ENCODE measurements around the gene CCDC149. TPM values are rescaled to one million over a fixed set of nuclear protein-coding genes. Genes with fewer than 3 reads are reported as not detected.

CCDC149 gene
- total RNA-seq, 1 donor from 2014 or later = 20.6 TPM

DNA sequence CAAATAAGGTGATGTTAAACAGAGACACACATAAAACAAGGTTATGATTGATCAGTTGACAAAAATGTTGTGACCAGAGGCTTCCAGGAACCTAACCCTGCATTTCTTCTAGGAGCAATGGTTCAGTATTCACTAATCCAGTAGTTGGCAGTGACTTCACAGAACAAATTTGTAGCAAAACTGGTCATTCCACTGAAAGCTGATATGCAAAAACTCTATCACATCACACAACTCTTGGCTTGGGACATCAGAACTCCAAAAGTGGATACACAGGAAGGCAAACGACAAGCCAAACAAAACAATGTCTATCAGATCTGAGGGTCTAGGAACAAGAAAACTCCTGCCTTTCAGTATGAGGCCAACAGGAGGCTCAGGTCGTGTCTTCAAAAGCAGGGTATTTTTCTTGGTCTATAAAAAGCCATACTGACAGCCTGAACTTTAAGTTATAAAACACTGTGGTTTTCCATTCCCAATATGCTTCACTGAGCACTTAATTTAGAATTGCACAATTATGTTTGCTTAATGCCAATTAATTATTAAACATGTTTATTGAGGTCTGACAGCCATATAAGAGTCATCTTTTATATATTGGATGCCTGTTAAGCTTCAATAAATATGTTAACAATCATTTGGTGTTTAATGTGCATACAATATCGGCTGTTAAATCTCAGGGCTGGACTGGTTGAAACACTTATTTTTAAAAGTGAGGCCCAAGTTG lies 71.9 kb downstream of the CCDC149 start:
- no peak for DNase-seq

DNA sequence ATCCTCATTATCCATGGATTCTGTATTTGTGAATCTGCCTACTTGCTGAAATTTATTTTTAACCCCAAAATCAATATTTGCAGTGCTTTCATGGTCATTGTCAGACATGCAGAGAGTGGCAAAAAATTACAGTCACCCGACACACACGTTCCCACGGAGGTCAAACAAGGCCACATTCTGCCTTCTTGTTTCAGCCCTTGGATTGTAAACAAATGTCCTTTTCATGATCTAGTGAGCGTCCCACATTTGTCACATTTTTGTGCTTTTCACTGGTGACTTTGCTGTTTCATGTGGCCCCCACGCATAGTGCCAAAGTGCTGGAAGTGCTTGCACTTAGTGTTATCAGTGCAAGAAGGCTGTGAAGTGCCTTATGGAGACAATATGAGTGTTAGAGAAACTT lies 72.5 kb downstream of the CCDC149 start:
- no peak for DNase-seq

DNA sequence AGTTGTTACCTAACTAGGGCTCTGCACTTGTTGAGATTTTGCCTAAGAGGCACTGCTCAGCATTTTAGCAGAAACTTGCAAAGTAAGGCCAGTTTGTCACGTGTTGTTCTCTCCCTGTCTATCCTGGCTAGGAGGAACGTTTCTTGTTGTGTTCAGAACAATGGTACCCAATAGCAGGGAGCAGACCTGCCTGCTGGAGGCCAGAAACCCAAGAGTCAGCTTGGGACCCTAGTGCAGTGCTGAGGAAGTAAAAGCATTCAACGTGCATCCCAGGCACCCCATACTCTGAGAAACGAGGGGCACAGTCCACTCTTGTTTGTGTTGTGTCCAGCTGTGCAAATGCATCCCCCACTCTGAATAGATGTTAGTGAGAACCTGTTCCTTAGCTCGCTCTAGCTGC lies 75.1 kb downstream of the CCDC149 start:
- DNase-seq = no peak

DNA sequence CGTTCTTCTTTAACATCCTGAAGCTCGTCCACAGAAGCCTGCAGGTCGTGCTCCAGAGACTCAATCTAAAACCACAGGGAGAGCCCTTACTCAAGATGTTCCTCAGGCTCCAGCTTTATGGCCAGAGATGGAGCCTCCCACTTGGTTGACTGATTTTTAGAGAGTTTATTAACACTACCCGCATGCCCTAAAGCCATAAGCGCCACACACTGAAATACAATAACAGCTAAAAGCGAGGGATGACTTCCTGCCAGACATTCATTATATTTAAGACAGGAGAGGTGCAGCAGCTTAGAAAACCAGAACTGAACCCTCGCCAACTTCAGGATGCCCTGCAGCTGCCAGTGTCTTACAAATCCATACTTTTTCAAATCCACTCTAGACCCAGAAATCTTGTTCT lies 75.5 kb downstream of the CCDC149 start:
- DNase-seq = no peak

DNA sequence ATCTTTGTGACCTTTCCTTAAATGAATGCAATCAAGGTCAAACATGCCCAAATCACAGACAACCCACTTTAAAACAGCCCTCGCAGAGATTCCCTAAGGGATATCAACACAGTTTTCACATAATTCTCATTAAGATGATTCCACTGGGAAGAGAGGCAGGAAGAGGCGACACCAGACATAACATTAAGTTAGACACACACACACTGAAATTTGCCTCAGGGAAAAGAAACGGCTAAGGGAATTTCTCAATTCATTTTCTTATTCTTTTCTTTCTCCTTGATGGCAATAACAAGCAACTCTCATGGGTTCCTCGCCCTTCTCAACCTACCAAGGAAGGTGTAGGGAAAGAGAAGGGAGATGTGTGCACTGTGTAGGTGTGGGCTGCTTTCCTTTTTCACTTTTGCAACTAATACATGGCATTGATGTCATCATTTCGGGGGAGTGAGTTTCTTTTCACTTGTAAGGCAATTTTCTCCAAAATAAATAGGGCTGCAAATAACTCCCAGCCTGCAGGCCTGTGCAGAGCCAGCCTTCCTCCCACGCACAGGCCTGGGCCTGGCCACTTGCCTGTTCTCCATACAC lies 76.1 kb downstream of the CCDC149 start:
- no peak for DNase-seq

DNA sequence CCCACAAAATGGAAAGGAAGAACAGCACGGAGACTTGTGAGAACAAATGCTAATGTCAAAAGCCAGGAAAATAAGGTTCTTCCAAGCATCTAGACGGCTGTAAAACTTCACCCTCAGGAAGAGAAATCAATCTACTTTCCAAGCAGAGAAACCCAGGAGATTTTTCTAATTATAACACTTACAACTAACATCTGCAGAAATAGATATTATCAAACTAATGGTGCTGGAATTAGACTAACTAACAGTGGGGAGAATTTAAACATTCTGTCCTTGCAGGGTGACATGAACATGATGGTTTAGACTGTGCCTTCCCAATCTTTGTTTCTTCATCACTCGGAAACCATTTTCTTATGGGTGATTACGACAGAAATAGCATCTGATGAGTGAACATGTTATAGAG lies 77.1 kb downstream of the CCDC149 start:
- no peak for DNase-seq

DNA sequence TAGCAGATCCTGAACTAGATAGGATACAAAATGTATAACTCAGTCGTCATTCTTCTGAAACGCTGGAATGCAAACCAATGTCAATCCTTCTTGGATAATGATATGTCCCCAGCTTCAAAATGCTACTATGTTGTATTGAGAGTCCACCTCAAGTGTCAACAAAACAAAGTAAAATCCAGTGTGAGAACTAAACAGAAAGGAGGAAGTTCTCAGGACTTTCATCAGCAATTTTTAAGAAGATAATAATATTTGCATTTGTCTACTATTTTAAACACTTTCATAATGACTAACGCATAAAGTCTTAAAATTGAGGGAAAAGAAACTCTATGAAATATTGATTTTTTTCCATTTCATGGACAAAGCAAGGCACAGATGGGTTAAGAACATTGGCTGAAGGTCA lies 81.2 kb downstream of the CCDC149 start:
- no peak for DNase-seq

DNA sequence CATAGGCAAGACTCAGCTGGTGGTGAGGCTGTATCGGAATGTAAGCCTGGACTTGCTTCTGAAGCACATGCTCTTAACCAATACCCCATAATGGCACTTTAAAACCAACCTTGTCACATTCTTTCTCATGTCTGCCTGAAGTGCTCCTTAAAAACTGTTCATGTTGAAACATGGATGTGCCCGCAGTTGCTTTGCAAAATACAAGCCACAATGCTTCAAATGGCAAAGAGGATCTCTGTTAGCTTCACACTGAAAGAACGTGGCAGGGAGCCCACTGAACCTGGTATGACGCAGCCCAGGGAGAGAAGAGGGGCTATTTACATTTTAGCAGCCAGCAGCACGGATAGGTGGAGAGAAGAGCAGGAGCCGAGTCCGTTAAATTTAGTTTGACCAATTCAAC lies 88.1 kb downstream of the CCDC149 start:
- DNase-seq = peak; percentile 46

DNA sequence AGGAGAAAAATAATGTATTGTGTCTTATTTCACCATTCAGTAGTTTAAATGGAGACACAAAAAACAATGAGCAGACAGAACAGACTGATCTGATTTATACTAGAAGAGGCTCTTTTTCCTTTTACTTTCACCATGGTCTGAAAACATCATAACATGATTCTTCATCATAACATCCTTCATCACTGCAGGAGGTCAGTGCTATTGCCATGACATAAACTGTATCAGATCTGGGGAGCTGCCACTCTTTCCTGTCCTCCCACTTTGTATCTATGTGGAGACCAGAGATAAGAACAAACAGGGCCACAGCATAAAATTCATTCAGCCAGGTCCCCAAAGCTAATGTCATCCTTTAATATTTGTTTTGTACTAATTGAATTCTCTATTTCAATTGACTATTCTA lies 92.3 kb downstream of the CCDC149 start:
- DNase-seq = no peak

DNA sequence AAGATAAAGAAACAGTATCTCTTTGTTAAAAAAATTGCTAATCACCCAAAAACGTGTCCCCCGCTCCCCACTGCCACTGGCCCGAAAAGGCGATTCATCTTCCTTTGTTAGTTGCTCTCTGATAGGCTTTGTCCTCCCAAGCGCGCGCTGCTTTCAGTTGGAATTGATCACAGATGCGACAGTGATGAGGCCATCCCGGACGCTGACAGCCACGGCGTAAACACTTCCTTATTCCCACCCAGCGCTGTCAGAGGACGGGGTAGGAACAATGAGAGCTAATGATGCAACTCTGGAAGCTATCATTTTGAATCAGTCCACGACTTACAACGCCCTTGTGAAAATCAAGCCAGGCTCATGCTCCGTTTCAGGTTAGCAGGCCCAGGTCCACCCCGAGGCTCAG lies 96.0 kb downstream of the CCDC149 start:
- DNase-seq = no peak

DNA sequence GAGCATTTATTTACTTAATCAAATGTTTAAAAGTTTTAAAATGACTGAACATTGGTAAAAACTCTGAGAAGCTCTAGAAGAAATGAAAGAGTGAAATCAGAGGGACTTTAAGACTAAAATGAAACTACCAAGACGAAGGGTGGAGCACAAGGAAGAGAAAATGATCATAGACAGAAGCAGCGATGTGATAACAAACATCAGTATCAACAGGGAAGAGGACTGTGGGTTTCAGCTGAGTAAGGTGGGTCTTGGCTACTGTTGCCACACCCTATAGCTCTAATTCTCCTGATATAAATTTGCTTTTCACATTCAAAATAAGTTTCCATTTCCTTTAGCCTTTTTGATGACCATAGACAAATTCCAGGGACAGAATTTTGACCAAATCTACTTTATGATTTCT lies 99.1 kb downstream of the CCDC149 start:
- DNase-seq = no peak

DNA sequence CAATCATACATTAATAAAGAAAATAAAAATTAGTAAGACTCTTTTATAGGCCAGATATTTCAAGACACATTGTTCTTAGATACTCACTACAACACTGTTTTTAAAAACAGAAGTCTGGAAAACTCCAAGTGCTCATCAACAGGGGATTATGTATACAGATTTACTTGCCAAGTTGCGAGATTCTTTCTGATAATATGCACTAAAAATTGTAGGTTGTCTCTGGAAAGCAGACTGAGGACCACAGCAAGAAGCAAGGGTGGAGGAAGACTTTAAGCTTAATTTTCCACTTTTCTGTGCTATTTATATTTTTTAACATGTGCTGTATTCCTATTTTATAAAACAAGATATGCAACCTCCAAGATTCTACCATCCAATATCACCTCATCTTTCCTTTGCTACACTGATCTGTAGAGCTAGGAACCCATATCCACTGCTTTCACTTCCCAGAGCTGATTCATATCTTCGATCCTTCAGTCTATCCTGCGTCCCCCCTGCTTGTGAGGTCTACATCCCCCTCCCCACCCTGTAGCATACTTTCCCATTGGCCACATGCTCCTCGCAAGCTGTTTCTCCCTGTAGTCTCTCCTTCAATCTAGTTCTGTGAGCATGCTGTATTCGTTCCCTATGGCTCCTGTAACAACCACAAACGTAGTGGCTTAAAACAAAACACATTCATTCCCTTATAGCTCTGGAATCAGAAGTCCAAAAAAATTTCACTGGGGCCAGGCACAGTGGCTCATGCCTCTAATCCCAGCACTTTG lies 101.8 kb downstream of the CCDC149 start:
- DNase-seq = no peak

DNA sequence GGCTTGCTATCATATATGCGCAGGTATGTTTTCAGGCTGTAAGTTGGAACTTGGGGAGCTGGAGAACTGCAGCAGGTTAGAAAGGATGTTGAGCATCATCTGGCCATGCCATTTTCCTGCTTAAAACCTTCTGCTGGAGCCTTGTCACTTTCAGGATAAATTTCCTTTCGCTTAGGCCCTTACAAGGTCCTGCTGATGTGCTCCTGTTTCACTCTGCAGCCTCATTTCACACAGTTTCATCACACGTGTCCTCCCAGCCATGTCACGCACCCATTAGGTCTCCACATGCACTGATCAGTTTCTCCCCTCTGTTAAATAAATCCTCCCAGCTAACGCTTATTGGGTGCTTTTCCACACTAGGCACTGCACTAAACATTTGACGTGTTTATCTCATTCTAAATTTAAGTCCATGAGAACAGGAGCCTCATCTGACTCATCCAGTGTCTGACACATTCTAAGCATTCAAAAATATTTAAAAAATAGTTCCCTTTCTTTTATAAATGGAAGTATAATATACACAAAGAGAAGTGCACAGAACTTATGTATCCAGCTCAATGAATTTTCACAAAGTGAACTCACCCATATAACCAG lies 102.9 kb downstream of the CCDC149 start:
- no peak for DNase-seq

DNA sequence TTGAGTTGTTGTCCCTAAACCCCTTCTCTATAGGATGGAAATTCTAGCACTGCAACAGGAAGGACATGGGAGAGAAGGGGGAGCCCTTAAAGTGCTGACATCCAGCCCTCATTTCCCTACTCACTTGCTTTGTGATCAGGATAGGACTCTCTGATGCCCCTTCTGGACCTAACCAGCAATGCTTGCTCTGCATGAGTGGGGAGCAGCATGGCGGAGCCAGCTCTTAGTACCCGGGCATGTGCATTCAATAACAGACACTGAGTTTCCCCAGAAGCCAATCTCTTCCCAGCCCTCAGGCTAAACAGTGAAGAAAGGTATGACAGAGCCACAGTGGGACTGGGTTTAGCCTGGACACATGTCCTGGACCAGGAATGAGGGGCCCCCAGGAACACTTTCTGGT lies 103.5 kb downstream of the CCDC149 start:
- no peak for DNase-seq

DNA sequence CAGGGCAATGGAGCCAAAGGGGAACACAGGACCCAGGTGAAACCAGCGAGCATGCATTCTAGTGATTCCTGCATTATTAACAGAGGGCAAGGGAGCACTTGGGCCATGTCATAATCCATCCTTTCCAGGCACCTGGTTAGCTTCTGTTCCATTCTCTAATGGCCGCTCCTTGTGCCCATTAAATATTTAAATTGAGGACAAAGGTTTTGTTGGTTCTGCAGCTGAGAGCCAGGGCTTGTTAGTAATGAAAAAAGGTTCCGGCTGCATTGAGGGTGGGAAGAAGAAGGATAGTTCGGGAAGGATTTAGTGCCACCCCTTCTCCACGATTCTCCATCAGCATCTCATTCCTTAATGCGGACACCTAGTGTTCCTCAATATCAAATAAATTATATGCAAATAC lies 103.9 kb downstream of the CCDC149 start:
- no peak for DNase-seq

DNA sequence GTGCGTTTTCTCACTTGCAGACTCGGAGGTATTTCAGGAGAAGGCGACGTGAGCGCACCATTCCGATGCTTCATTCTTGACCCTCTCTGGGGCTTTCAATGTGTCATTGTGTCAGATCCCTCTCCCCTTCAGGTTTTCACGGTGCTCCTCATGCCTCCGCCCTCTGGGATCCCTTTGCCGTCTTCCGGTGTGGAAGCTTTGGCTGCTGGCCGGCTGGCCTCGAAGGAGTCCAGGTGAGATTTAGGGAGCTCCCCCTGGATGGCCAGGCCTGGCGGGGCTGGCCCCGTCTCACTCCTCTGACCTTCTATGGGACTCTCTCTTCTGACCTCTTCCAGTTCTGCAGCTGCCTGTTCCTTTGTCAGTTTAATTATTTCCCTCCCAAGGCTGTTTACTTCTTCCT lies 104.6 kb downstream of the CCDC149 start:
- no peak for DNase-seq

DNA sequence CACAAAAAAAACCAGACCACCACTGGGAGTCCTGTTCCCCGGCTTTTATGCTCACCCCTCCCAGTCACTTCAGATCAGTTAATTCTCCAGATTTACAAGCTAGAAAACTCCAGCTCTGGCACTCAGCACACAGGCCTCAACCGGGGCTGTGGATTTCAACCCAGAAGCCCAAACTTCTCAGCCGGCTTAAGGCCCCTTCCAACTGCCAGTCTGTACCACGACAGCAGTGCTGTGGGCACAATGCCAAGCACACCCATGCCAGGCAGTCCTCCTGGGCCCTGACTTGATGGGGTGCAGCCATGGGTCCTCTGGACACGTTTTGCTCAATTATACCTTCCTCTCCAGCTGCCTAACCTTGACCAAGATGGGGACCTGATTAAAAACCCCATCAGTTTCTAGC lies 105.2 kb downstream of the CCDC149 start:
- DNase-seq = no peak

DNA sequence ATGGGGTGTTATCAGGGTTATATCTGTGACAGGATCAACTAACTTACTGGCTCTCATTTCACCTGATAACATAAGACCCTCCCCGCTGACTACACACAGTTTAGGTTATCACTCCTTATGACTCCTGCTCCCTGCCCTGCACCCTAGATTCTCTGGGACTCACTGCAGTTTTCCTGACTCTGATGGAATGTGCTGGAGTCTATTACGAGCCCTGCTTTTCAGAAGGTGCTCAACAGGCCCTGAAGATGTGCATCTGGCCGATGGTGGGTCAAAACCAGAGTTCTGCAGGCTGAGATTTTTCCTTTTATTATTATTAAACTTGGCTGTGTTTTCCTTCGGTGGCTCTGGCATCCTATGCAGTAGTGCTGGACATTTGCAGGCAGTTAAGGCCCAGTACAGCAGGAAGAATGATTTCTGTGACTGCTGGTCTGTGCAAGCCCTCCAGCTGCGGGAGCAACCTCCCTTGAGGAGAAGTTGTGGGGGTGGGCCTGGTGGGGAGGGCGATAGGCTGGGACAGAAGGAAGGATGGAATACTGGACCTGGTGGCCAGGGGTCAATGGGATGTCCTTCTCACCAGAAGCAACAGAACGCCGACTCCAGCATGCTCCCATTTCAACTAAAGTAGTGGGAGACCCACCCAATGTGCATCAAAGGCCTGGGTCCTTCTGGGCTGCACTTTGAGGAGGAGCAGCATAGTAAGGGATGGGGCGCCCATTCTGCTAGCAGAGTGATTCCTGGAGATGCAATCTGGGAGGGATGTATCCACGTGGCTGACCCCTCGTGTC lies 106.4 kb downstream of the CCDC149 start:
- DNase-seq = no peak

DNA sequence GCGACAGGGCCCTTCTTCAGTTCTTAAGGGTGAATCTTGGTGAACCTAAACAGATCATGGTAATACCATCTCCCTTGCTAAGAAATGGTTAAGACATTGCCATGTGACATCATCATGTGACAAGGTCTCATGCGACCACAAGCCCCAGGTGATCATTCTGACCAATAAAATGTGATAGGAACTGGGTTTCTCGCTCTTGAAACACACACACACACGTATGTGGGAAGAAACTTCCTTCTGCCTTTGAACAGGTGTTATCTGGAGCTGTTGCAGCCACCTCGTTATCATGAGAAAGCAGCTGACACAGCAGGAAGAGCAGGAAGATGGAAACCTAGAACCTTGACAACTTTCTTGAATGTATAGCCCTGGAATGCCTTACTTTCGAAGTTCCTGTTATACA lies 107.3 kb downstream of the CCDC149 start:
- no peak for DNase-seq

DNA sequence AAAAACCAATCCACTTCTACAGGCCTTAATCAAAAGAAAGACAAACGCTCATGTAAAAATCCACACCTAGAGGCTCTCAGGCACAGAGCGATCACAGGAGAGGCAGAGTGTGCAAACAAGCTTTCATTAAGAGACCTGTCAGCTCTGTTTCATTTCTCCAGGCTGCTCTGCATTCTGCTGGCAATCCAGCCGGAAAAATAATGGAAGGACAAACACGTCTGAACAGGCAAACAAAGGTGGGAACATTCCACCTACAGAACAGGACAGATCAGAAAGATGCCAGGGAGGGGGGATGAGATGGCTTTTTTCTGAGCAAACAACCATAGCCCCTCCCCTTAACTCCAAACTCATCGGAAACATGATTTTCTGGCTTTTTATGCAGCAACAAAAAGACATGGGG lies 107.8 kb downstream of the CCDC149 start:
- peak; percentile 58 for DNase-seq

DNA sequence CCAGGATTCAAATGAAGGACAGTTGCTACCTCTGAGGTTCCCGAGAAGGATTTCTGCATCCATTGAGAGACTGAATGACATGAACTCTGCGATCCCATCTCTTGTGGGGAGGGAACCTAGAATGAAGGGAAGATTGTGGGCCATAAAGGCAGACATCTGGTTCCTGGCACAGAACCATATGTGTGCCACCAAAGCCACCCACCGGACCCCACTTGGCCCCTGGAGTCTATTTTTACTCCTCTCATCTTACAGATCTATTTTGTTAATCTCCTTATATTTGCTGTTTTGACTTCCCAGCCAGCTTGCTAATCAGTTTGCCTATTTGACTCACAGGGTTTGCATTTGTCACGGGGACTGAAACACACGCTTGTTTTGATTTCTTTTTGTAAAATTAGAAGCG lies 110.2 kb downstream of the CCDC149 start:
- no peak for DNase-seq

DNA sequence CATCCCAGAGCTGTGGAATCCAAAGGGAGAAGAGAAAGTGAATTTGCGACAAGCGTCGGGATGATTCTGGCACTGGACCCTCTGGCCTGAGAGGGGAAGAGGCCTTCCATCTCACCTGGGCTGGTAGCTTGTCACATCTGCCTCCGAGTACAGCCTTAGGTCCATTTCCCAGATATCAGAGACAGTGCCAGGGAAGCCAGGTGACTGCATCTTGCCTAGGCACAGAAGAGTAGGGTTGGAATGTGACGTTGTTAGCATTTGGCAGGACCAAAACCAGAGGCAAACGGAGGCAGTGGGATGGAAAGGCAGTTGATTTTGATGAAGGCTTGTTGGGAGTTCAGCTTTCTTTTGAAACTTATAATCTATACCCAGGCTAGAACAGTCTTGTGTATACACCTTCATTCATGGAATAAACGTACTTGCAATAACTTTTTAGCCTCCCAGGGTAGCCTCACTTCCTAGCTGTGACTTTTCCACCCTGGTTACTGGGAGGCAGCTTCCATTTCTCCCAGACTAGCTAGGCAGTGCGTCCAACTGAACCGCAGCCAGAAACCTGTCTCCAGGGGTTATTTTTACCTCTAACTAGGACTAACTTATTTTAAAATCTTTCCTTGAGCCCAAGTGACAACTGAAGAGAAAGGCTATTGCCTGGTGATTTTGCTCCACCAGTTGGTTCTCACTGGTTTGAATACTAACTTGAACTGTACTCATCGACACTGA lies 111.5 kb downstream of the CCDC149 start:
- DNase-seq = no peak
